ENCODE data around the gene AKT3. TPM values are rescaled to one million over a fixed set of nuclear protein-coding genes. Genes with fewer than 3 reads are reported as not detected.

The AKT3 gene
- total RNA-seq, 1 experiment from 2014 or later: 15.2 TPM

GRCh38 chr1:243495442-243496186, 354.4 kb downstream of the AKT3 start:
- no peak for DNase-seq (ENCODE audit: extremely low read depth, low read depth)

- no peak for DNase-seq (ENCODE audit: extremely low read depth, low read depth)
Measured at GRCh38 chr1:243494741-243495431, 355.2 kb downstream of the AKT3 start.

- no peak for DNase-seq (ENCODE audit: extremely low read depth, low read depth)
Measured at GRCh38 chr1:243493156-243494129, 356.6 kb downstream of the AKT3 start.

- no peak for DNase-seq (ENCODE audit: extremely low read depth, low read depth)
Measured at GRCh38 chr1:243490748-243491686, 359.0 kb downstream of the AKT3 start.

- DNase-seq (ENCODE audit: extremely low read depth, low read depth): no peak
Measured at GRCh38 chr1:243489681-243490546, 360.1 kb downstream of the AKT3 start.

- no peak for DNase-seq (ENCODE audit: extremely low read depth, low read depth)
Measured at GRCh38 chr1:243489158-243489527, 360.9 kb downstream of the AKT3 start.

GRCh38 chr1:243488459-243489157, 361.4 kb downstream of the AKT3 start:
- DNase-seq (ENCODE audit: extremely low read depth, low read depth): no peak

GRCh38 chr1:243487649-243488227, 362.3 kb downstream of the AKT3 start:
- DNase-seq (ENCODE audit: extremely low read depth, low read depth): no peak

- DNase-seq (ENCODE audit: extremely low read depth, low read depth): no peak
Measured at GRCh38 chr1:243487036-243487648, 362.9 kb downstream of the AKT3 start.

GRCh38 chr1:243483952-243484351, 366.1 kb downstream of the AKT3 start:
- no peak for DNase-seq (ENCODE audit: extremely low read depth, low read depth)

- no peak for DNase-seq (ENCODE audit: extremely low read depth, low read depth)
Measured at GRCh38 chr1:243483071-243483771, 366.8 kb downstream of the AKT3 start.

- no peak for DNase-seq (ENCODE audit: extremely low read depth, low read depth)
Measured at GRCh38 chr1:243482141-243483022, 367.7 kb downstream of the AKT3 start.

GRCh38 chr1:243481101-243481500, 368.9 kb downstream of the AKT3 start:
- DNase-seq (ENCODE audit: extremely low read depth, low read depth): no peak

- no peak for DNase-seq (ENCODE audit: extremely low read depth, low read depth)
Measured at GRCh38 chr1:243477731-243478290, 372.2 kb downstream of the AKT3 start.

- no peak for DNase-seq (ENCODE audit: extremely low read depth, low read depth)
Measured at GRCh38 chr1:243475966-243476365, 374.1 kb downstream of the AKT3 start.

GRCh38 chr1:243474906-243475305, 375.1 kb downstream of the AKT3 start:
- DNase-seq (ENCODE audit: extremely low read depth, low read depth): no peak
